GM19467 (cell line): ENCODE results near the gene HOTAIR.

Experiments used
- ATAC-seq: cut with Tn5 transposase; IDR thresholded peaks from one replicate; pipeline ENCODE4 v1.9.1; 2021; ENCODE audit warnings: mild to moderate bottlenecking, moderate library complexity; ENCODE audit not compliant: unreplicated experiment

The HOTAIR gene

GRCh38 chr12:53931844-53932581 lies 42.7 kb downstream of the HOTAIR start:
- no peak for ATAC-seq

- ATAC-seq, result no peak
Measured at GRCh38 chr12:53930591-53931255, 44.0 kb downstream of the HOTAIR start.

DNA sequence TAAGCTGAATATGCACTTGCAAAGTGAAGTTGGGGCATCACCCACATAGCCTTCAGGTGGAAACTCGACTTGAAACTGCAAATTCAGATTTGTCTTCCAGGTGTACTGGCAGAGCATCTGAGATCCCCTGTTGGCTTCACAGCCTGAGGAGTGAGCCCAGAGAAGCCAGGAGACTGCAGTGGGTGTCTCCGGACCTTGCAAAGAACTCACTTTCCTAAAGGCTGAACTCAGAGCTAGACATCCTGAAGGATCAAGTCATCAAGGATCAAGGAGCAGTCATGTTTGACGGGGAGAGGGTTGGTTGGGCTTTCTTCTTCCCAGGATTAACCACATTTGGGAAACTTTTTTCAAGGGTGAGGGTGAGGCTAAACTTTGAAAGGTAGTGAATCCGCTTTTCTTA lies 45.2 kb downstream of the HOTAIR start:
- ATAC-seq, result no peak

GRCh38 chr12:53928054-53928835 lies 46.5 kb downstream of the HOTAIR start:
- ATAC-seq, result no peak

DNA sequence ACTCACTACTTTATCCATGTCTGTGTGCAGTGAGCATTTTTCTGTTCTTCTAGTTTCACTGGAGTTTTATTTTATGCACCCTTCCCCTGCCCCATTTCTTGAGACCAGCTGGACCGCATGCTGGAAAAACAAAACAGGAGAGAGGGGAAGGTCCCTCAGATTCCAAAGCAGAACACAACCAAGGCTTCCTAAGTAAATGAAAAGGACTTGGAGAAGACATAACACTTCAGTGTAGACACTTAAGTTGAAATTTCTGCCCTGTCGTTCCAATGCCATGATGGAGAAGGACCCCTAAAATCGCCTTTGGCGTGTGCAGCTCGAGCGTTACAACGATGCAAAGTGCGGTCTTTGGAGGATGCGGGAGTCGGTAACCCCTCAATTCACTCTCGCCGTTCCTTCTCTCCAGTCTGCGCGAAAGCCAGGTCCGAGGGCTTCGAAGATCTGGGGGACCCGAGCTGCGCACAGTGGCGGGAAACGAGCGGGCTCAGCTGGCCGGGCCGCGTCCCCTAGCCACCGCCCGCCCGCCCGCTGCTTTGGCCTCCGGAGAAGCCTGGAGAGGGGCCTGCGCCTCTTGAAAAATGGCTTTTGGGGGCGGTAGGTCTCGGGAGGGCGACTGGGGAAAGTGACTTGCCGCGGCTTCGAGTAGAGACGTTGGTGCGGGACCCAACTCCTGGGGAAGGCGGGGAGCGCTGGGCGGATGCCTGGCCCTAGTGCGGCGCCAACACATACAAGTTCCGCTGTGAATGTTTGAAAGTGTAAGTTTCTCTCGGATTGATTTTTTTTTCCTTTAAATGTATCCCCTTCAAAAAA lies 47.3 kb downstream of the HOTAIR start:
- ATAC-seq, result no peak

DNA sequence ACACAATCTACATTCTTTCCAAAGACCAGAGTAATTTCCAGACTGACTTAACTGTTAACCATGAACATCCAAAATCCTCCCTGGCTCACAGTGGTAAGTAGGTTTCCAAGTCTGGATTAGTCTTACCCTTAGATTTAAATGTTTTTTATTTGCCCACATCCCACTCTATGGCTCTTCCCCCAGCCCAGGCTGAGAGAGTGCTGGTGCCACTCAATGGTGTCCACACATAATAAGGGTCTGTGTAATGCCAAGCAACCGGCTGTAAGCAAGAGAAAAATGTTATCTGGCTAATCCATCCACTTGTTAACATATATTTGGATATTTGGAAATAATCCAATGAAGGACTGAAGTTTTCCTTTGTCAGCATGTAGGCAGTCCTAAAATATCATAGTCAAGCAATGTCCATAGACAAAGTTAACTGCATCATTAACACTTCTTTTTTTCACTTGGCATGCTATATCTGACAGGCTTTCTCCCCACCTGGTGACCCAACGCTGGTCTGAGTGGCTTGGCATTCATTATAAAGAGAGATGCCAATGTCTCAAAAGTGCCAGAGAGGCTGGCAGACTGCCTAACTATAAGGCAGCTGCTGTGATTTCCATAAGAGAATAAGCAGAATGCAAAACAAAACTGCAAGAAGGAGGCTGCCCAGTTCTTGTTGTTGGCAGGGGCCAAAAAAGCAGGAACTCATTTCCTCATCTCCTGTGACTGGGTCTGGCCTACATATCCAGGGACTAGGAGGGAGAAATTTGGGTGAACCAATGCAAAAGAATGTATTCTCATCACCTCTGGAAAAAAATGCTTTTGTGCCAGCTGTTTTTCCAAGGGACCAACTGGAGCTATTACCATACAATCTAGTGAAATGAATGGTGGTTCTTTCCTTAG lies 50.0 kb downstream of the HOTAIR start:
- ATAC-seq, result no peak

DNA sequence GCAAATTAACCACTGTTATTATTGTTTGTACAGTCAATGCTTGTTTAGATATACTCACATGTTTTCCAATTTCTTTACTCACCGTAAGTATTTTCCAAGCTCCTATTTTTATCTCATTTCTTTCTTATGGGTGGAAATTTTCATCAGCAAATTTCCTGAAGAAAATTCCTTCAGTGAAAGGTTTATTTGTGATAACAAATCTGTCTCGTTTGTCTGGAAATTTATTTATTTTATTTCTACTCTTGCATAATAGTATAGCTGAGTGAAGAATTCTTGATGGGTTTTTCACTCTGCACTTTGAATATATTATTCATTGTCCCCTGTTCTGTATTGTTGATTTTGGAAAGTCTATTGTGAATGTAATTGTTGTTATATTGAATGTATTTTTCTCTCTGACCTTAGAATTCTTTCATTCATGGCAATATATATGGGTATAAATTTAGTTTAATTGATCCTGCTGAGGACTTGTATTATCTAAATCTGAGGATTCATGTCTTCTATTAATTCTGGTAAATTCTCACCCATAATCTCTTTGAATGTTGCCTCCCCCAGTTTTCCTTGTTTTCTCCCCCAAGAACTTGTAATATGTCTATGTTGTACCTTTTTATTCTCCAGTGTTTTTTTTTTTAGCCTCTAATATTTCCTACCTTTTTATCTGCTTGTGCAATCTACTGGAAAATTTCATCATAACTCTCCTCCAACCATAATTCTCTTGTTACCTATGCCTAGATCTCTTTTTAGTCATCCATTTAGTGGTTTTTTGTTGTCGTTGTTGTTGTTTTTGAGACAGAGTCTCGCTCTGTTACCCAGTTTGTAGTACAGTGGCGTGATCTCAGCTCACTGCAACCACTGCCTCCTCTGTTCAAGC lies 57.7 kb downstream of the HOTAIR start:
- no peak for ATAC-seq
